Fibroblast of skin of left quadriceps (primary cell): ENCODE data around the gene KANK3.
"Not testable (repeated sequence)": the region's sequence is repeated elsewhere in the genome, so short reads cannot be mapped to it uniquely, and the experiment has no call there.

ENCODE experiments used
- DNase-seq, 2 experiments: peaks; one replicate each; pipeline ENCODE4 v3.0.0-alpha.2; 2013; ENCODE audit warnings: low read depth in 2 of 2

Gene KANK3

DNA sequence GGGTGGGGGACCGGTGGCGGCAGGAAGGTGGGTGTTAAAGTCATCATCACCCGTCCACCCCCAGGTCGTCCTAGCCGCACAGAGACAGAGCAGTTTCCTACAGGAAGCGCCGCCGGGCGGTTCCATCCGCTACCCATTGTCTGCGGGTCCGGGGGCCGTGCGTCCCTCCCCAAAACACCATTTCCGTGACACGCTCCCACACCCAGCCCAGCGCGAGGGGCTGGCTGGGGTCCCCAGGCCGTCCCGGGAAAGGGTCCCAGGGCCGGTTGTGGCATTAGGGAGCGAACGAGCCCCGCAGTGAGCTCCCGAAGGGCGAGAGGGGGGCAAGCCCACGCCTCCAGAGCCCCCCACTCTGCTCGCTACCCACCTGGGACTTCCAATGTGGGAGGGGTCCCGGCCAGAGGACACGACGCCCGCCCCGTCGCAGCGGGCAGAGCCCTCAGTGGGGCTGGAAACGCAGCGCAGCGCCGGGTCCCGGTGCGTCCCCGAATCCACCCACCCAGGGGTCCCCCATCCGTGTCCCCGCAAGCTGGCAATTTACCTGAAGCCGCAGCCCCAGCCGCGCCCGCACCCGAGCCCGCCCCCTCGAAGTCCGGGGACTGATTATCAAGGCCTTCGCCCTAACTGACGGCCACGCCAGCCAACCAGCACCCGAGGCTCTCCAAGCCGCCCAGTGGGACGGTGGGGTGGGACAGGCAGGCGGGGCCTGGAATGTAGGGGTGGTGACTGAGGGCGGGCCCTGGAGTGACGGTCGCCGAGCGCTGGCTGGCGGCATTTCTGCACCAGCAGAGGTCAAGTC is at the start of gene KANK3:
TSS of gene KANK3 (minus strand) at position 579 of the 799 bp plus-strand sequence. CDS start 5,434 bp downstream, outside the sequence.
- DNase-seq, result peak; percentile 79 to 83

DNA sequence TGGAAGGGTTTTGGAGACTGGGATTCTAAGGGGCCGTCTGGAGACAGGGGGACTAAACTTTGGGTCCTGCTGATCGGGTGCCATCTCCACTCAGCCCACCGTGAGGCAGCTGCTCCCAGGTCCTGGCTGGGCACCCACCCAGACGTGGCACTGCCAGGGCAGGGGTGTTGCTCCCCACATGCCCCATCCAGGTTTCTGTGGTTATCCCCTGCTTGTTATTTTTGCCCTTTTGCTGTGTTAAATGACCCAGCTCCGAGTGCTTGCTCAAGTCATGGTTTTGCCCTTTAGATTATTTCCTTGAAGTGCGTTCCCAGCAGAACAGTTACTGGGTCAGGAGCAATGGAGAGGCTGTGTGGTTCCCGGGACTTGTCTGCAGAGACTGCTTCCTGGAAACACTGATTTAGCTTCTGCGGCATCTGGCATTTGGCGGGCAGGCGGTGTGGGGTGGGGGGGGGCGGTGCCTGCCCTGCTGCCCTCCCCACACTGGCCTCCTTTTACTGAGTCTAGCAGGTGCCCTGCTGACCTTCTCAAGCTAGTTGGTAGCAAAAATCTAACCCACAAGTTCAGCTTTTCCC is 49.0 kb upstream of the KANK3 start:
- DNase-seq, result no peak

DNA sequence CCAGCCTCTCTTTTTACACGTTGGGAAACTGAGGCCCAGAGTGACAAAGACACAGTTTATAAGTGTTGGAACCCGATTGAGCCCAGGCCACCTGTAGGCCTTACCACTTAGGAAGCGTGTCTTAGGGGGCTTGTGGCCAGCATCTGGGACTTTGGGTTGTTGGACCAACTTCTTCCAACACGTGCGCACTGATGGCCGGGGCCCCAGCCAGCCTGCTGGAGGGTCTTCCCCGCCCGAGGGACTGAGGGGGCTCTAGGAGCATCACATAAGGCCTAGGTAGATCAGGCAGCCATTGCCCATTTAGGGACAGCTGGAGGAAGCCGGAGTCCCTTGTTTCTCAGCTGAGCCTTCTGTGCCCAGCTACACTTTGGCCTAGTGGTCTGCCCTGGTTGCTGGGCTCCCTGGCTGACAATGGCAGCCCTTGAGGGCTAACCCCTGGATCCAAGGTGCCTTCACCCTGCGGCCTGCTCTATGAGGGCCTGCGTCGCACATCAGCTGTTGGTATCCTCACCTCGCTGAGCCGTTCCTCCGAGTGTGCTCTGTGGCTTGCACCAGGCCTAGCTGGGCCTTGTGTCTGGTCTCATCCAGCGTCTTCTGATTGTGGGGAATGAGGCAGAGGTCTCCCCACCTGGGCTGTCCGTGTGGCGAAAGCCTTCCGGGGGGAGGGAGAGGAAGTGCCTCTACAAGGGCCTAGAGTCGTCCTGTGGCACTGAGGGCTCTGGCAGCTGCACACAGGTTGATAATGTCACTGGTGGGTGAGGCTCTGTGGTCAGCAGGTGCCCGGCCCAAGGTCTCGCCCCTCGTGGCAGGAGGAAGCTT is 48.3 kb upstream of the KANK3 start:
- DNase-seq, result no peak

DNA sequence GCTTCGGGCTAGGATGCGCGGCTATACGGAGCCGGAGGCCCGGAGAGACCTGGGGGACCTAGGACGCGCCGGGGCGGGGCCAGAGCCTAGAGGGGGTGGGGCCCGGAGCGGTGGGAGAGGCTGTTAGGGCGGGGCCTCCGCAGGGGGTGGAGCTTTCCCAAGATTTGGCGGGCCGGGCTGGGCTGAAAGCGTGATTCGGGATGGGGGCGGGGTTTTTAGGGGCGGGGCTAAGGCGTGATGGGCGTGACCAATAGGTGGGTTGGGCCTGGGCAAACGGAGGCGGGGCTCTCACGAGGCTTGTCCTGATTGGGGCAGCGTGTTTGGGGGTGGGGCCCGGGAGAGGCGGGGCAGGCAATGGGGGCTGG is 47.5 kb upstream of the KANK3 start:
- peak; percentile 79 to 81 for DNase-seq

DNA sequence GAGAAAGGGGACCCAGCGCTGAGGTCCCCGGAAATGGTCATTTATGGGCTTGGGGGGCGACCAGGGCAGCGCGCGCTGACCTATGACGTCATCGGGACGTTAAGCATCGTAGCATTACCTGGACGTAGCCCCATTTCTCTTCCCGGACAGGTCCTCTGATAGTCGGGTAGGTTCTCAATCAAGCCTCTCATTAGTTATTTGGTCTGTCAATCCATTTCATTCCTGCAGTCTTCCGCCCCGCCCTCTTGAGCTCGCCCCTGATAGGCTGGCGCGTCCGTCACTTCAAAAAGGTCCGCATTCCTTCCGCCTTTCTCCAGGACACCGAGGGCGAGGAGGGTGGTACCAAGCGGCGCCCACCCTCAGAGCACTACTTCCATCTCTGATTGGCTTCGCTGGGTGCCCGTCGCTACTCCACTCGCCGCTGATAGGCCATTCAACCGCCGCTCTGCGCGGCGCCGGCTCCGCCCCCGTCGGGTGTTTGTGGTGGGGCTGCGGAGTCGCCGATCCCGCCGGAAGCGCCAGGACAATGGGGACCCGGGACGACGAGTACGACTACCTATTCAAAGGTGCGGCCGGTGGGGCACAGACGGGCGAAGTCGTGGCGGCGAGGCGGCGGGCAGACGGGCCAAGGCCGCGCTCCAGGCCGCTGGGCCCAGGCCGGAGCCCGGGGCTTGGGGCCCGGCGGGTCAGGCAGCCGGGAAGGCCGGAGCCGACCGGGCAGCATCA is 47.0 kb upstream of the KANK3 start, which contains the start of gene RAB11B:
TSS of gene RAB11B (plus strand) at position 470 of the 726 bp plus-strand sequence. CDS start at position 527, 57 bp downstream.
- DNase-seq, result peak; percentile 100

DNA sequence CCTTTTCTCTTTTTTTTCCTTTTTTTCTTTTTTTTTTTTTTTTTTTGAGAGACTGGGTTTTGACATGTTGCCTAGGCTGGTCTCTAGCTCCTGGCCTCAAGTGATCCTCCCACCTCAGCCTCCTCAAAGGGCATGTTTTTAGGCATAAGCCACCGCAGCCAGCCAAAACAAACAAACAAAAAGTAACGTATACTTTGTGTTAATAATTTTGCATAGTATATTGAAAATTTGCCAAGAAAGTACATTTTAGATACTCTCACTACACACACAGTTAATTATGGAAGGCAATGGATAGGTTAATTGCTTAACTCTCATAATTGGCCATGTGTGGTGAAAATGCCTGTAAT is 45.5 kb upstream of the KANK3 start:
- no peak for DNase-seq

DNA sequence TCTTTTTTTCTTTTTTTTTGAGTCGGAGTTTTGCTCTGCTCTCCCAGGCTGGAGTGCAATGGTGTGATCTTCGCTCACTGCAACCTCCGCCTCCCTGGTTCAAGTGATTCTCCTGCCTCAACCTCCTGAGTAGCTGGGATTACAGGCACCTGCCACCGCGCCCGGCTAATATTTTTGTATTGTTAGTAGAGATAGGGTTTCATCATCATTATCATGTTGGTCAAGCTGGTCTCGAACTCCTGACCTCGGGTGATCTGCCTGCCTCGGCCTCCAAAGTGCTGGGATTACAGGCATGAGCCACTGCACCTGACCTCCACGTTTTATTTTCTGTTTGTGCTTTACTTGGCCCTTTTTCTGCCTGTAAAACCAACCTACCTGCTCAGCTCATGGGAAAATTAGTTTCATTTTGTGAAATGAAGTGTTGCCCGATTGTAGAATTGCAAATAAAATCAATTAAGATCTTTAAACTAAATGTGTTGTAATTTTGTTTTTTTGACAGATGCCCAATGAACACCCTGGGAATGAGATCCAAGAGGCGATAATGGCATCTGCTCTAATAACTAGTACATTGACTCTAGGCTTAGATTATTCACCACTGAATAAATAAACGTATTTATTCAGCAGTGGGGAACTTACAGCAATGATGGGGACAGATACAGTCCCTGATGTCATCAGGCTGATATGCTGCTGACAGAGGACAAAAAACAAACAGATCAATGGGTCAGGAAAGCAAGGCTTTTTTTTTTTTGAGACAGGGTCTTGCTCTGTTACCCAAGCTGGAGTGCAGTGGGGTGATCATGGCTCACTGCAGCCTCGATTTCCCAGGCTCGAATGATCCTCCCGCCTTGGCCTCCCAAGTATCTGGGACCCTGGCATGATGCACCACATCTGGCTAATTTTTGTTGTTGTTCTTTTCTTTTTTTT is 44.9 kb upstream of the KANK3 start:
- DNase-seq, result no peak

DNA sequence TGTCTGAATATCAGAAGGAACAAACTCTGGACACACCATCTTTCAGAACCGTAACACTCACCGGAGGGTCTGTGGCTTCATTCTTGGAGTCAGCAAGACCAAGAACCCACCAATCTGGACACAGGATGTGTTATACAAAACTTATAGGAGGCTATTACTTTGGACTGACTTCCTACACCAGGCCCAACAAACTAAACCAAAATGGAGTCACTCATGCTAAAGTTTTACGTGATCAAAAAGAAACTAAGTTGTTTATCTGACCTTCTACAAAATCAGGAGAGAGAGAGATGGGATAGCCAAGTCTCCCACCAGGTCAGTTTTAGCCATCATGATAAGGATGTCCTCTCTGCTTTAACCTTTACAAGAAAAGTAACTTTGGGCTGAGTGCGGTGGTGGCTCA is 43.9 kb upstream of the KANK3 start:
- no peak for DNase-seq

DNA sequence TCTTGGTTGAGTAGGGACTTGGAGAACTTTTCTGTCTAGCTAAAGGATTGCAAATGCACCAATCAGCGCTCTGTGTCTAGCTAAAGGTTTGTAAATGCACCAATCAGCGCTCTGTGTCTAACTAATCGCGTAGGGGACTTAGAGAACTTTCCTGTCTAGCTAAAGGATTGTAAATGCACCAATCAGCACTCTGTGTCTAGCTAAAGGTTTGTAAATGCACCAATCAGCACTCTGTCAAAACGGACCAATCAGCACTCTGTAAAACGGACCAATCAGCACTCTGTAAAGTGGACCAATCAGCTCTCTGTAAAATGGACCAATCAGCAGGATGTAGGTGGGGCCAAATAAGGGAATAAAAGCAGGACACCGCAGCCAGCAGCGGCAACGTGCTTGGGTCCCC is 43.4 kb upstream of the KANK3 start:
- DNase-seq, result not testable (repeated sequence)

DNA sequence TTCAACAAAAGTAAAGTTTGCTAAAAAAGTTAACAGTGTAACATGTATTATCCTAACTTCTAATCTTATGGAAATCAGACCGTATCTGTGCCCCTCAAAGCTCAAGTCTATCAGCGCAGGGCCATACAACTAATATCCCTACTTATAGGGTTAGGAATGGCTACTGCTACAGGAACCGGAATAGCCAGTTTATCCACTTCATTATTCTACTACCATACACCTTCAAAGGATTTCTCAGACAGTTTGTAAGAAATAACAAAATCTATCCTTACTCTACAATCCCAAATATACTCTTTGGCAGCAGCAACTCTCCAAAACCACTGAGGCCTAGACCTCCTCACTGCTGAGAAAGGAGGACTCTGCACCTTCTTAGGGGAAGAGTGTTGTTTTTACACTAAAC is 42.5 kb upstream of the KANK3 start:
- DNase-seq, result not testable (repeated sequence)

DNA sequence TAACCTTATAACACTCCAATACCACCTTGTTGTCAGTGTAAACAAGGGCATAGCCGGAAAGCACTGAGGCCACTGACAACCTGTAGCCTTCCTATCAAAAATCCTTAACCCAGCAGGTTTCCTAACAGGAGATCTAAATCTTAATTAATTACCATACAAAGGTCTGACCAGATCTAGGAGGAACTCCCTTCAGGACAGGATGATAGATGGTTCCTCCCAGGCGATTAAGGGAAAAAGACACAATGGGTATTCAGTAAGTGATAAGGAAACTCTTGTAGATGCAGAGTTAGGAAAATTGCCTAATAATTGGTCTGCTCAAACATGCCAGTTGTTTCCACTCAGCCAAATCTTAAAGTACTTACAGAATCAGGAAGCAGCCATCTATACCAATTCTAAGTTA is 42.0 kb upstream of the KANK3 start:
- DNase-seq, result not testable (repeated sequence)

DNA sequence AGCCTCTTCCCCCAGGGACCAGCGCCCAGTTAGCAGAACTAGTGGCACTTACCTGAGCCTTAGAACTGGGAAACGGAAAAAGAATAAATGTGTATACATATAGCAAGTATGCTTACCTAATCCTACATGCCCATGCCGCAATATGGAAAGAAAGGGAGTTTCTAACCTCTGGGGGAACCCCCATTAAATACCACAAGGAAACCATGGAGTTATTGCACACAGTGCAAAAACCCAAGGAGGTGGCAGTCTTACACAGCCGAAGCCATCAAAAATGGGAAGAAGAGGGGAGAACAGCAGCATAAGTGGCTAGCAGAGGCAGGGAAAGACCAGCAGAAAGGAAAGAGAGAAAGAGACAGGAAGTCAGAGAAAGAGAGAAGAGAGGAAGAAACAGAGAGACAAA is 41.5 kb upstream of the KANK3 start:
- DNase-seq, result not testable (repeated sequence)

DNA sequence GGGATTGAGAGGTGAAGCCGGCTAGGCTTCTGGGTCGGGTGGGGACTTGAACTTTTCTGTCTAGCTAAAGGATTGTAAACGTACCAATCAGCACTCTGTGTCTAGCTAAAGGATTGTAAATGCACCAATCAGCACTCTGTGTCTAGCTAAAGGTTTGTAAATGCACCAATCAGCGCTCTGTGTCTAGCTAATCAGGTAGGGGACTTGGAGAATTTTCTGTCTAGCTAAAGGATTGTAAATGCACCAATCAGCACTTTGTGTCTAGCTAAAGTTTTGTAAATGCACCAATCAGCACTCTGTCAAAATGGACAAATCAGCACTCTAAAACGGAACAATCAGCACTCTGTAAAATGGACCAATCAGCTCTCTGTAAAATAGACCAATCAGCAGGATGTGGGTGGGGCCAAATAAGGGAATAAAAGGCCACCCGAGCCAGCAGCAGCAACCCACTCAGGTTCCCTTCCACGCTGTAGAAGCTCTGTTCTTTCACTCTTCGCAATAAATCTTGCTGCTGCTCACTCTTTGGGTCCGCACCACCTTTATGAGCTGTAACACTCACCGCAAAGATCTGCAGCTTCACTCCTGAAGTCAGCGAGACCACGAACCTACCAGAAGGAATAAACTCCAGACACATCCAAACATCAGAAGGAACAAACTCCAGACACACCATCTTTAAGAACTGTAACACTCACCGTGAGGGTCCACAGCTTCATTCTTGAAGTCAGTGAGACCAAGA is 36.3 kb upstream of the KANK3 start:
- DNase-seq, result not testable (repeated sequence)

DNA sequence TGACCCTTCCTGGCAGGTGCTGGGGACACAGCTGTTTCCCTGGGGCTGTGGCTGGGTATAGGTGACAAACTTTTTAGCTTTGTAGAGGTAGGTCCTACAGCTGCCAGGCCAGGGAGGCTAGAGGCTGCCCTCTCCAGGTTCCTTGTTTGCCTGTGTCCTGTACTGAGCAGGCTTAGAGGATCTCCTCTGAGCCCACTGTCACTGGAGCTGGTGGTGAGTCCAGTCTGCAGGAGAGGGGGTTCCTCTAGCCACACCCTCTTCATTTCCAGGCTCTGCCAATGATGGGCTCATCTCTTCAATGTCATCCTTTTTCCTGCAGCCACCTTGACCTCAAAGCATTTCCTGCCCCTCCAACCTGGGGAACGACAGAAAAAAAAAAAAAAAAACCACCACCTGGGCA is 34.5 kb upstream of the KANK3 start:
- DNase-seq, result no peak

DNA sequence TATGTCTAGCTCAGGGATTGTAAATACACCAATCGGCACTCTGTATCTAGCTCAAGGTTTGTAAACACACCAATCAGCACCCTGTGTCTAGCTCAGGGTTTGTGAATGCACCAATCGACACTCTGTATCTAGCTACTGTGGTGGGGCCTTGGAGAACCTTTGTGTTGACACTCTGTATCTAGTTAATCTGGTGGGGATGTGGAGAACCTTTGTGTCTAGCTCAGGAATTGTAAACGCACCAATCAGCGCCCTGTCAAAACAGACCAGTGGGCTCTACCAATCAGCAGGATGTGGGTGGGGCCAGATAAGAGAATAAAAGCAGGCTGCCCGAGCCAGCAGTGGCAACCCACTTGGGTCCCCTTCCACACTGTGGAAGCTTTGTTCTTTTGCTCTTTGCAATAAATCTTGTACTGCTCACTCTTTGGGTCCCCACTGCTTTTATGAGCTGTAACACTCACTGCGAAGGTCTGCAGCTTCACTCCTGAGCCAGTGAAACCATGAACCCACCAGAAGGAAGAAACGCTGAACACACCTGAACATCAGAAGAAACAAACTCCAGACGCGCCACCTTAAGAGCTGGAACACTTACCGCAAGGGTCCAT is 33.4 kb upstream of the KANK3 start:
- DNase-seq, result not testable (repeated sequence)

DNA sequence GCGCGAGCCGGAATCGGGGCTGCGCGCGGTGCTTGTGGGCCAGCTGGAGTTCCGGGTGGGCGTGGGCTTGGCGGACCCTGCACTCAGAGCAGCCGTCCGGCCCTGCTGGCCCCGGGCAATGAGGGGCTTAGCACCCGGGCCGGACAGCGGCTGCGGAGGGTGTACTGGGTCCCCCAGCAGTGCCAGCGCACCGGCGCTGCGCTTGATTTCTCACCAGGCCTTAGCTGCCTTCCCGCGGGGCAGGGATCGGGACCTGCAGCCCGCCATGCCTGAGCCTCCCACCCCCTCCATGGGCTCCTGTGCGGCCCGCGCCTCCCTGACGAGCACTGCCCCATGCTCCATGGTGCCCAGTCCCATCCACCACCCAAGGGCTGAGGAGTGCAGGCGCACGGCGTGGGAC is 32.7 kb upstream of the KANK3 start:
- DNase-seq, result not testable (repeated sequence)

DNA sequence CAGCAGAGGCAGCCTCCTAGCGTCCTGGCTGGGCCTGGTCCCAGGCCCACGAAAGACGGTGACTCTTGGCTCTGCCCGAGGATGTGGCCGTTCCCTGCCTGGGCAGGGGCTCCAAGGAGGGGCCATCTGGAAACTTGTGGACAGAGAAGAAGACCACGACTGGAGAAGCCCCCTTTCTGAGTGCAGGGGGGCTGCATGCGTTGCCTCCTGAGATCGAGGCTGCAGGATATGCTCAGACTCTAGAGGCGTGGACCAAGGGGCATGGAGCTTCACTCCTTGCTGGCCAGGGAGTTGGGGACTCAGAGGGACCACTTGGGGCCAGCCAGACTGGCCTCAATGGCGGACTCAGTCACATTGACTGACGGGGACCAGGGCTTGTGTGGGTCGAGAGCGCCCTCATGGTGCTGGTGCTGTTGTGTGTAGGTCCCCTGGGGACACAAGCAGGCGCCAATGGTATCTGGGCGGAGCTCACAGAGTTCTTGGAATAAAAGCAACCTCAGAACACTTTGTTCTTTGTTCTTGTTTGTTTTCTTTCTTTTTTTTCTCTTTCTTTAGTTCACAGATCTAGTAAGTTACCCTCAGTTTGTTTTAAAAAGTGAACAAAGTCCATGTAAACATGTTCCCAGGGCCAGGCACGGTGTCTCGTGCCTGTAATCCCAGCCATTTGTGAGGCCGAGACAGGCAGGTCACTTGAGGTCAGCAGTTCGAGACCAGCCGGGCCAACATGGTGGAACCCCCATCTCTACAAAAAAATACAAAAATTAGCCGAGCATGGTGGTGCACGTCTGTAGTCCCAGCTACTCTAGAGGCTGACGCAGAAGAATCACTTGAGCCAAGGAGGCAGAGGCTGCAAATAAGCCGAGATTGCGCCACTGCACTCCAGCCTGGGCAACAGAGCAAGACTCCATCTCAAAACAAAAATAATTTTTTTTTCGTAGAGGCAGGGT is 31.1 kb upstream of the KANK3 start:
- no peak for DNase-seq

DNA sequence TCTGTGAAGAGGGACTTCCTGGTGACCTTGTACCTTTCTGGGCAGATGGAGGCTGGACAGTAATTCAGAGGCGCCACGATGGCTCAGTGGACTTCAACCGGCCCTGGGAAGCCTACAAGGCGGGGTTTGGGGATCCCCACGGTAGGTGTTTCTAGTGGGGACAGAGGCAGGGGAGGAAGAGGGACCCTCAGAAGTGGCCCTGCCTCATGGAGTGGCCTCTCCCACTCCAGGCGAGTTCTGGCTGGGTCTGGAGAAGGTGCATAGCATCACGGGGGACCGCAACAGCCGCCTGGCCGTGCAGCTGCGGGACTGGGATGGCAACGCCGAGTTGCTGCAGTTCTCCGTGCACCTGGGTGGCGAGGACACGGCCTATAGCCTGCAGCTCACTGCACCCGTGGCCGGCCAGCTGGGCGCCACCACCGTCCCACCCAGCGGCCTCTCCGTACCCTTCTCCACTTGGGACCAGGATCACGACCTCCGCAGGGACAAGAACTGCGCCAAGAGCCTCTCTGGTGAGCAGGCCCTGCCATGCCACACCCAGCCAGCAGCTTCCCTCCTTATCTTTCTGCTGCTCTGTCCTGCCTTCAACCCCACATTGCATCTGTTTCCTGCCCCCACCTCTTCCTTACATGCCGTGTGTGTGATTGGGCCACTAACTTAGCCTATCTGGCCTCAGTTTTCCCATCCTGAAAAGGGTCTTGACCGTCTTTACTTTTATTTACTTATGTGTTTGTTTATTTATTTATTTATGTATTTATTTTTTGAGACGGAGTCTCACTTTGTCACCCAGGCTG is 28.1 kb upstream of the KANK3 start:
- no peak for DNase-seq
